Measurements from ENCODE around the gene ANP32E.

DNA sequence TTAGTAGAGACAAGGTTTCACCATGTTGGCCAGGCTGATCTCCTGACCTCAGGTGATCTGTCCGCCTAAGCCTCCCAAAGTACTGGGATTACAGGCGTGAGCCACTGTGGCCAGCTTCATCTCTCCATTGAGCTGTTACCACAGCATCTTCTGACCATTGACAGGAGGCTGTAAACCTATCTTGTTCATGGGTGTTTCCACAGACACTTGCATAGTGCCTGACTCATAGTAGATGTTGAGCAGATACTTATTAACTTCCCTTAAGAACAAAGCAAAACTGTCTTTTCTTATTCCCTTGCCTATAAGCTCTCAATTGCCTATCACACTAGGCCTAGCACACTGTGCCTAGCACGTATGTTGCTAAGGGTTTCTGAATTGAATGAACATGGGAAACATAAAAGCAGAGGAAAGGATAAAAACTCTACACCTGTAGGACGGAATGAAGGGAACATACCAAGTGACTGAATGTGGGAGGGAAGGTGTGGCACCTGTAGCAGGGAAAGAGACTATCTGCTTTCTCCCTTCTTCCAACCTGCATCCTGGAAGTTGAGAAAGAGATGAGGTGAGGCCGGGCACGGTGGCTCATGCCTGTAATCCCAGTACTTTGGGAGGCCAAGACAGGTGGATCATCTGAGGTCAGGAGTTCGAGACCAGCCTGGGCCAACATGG is 35.5 kb upstream of the ANP32E start:
- TF ChIP-seq, protein P1, sequence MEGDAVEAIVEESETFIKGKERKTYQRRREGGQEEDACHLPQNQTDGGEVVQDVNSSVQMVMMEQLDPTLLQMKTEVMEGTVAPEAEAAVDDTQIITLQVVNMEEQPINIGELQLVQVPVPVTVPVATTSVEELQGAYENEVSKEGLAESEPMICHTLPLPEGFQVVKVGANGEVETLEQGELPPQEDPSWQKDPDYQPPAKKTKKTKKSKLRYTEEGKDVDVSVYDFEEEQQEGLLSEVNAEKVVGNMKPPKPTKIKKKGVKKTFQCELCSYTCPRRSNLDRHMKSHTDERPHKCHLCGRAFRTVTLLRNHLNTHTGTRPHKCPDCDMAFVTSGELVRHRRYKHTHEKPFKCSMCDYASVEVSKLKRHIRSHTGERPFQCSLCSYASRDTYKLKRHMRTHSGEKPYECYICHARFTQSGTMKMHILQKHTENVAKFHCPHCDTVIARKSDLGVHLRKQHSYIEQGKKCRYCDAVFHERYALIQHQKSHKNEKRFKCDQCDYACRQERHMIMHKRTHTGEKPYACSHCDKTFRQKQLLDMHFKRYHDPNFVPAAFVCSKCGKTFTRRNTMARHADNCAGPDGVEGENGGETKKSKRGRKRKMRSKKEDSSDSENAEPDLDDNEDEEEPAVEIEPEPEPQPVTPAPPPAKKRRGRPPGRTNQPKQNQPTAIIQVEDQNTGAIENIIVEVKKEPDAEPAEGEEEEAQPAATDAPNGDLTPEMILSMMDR (IDR thresholded peaks at IDR 0.05), result no peak
- TF ChIP-seq POLR2A (IDR thresholded peaks at IDR 0.05), result no peak
